ENCODE results near the gene P4HB.
A peak's percentile ranks its signal among the peaks of the same experiment; 100 is the strongest.

Gene P4HB

DNA sequence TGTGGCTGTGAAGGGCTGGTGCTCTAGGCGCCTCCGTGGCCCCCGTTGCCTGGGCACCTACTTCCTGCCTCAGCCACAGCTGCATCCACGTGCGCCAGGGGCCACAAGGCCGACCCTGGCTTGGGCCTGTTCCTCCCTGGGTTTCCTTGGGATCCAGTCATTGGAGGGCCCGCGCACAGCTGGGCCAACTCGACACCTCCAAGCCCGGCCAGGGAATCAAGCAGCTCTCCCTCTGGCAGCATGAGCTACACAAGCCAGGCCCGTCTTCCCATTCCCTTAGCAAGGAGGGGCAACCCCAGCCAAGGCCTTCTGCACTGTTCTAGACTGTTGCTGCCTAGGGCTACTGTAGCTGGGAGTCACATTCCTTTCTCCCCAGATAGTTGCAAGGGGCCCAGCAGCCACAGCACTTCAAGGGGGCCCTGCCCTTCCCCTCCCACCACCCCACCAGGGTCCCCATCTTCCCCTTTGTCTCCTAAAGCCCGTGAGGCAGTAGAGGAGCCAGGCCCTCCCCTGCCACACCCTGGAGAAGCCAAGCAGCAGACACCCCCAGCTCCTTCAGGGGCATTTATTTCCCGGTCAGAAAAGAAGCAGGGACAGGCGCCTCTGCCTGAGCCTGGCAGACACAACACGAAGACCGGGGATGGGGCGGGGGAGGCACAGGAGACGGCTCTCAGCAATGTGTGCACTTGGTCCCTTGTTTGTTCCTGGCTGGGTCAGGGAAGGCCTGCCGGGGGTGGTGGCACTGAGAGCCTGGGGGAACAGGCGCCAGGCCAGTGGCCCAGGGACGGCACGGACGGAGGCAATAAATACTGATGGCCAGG lies 7.0 kb upstream of the P4HB start:
- DNase-seq = no peak

DNA sequence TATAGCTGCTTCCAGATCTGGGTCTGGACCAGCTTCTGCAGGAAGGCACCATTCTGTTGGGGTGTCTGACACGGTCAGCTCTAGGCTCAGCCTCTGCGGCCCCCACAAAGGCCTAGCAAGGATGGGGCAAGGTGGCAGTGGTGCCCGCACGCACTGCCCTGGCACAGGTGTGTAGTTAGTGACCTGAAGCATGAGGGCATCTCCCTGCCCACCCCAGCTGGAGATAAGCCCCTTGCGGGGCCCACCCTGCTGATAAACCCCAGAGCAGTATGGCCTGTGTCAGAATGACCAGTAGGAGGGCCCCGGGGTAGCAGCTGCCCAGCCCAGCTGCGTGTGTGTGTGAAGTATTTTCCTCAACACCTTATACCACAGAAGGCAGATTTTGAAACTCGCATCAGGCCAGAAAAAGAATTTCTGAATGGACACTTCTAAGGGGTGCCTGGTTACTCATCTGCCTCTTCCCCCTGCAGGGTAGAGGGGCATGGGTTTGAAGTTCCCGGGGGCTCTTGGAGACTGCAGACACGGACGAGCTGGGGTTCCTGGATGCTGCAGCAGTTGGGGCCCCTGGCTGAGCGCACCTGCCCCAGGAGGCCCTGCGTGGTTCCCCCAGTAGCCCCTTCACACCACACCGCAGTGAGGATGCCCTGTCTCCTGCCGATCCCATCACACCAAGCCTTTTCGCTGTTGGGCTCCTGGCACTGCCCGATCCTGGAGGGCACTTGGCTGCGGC lies 6.3 kb upstream of the P4HB start:
- DNase-seq = no peak

GRCh38 chr17:81865733-81866439 lies 5.6 kb upstream of the P4HB start:
- DNase-seq = peak; percentile 69

DNA sequence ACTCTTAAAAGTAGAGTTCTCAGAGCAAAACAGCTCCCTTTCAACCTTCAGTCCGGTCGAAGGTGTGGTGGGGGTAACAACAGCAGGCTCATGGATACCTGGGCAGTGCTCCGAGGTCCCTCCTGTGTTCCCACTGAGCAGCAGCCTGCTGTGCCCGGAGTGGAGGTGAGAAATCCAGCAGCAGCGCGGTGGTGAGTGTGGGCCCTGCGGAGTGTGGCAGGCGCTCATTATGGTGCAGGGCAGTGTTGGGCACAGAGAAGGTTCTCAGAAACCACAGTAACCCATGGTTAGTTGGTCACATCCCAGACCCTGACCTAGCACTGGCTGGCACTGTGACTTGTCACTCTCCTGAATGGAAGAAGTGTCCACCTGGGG lies 5.0 kb upstream of the P4HB start:
- DNase-seq = no peak

DNA sequence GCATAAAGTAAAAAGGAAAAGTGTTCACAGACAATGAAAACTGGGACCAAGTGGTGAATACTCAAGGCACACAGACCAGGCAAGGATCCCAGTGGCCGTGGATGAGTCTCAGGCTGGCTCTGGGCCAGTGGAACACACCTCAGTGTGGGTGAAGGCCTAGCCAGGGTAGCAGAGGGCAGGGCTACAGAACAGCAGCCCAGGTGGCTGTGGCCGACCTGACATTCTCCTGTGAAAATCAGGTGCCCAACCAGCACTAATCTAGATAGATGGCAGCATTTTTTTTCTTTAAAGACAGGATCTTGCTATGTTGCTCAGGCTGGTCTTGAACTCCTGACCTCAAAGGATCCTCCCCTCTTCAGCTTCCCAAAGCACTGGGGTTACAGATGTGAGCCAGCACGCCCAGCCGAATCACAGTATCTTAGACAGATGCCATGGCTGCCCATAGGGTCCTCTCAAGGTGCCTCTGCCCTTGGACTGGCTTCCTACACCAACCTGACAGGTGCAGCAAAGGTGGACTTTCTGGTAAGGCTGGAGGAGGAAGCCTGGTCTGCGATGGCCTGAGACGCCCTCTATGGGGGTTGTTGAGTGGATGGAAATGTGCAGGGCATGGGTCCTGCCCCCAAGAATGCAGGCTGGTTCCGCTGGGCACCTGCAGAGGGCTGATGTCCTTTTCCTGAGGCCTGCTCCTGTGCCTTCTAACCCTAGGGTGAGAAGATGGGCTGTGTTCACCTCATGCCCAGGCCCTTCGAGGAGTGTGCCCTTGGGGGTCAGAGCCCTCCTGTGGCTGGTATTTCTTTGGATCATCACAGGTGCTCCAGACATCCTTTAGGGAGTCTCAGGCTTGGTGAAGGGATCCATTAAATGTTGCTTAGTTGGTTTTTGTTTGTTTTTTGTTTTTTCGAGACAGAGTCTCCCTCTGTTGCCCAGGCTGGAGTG lies 3.8 kb upstream of the P4HB start:
- DNase-seq = no peak

- DNase-seq = no peak
Measured at GRCh38 chr17:81863123-81863675, 2.9 kb upstream of the P4HB start.

DNA sequence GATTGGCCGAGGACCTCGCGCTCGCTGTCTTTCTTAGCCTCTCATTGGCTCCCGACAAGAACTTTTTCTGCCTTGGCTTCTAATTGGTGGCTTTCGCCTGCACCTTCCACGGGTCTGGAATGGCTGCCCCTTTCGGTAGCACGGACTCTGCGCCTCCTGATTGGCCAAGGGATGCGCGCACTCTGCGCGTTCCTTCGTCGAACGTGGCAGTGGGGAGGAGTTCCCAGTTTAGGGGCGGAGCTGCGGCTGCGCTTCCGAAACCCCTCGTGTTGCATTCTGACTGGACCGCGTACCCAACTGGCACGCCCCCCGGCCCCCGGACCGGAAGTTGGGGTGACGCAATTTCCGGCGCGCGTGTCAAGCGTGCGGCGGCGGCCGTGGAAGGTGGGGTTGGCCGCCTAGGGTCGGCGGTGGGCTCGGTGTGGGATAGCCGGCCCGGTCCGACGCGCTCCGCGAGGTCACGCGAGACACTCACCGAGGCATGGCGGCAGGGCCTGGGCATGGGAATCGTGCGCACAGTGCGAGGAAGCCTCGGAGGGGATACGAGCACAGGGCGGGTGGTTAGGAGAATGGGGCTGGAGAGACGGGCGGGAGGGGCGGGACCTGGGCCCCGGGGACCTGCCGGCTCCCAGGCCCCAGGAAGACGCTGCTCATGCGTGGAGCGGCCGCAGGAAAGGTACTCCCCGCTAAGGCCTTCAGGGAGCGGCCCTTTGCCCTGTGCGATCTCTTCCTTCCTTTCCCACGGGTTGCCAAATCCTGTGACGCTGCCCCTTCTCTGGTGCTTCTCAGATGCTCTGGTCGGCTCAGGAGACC lies 627 bp upstream of the P4HB start:
- peak; percentile 99 for DNase-seq

DNA sequence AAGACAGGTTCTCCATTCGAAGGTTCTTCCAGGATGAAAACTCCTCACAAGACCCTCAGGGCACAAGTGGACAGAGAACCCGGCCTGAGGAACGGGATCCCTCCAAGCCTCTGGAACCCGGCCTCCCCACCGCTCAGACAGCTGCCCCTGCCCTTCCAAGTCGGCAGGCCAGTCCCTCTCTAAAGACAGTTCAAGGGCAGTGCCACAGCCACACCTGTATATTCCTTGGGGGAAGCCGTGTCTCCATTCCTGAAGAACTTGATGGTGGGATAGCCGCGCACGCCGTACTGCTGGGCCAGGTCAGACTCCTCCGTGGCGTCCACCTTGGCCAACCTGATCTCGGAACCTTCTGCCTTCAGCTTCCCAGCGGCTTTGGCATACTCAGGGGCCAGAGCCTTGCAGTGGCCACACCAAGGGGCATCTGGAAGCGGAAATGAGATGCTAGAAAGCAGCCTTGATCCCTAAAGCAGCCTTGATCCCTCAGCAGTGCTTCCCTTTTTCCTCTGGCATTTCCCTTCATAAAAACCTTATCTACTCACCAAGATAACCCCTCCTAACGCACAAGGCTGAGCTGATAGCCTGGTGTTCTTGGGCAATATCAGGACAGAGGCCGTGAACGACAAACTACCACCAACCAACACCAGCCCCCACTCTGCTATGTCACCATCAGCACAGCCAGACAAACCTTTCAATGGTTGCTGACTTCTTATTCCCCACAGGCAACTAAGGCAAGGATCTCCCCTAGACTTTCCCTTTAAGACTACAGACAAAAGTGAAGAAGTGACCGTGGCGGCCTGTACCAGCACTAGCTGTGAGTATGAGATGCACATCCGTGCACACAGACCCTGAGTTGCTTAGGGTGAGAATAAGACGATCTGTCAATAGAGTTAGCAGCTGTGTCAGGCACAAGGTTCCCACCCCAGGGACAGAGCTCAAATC lies 1.1 kb downstream of the P4HB start:
- no peak for DNase-seq

GRCh38 chr17:81858170-81858966 lies 2.0 kb downstream of the P4HB start:
- DNase-seq = no peak

GRCh38 chr17:81854974-81855774 lies 5.2 kb downstream of the P4HB start:
- DNase-seq = no peak

- no peak for DNase-seq
Measured at GRCh38 chr17:81852237-81852636, 8.1 kb downstream of the P4HB start.

GRCh38 chr17:81851423-81851822 lies 8.9 kb downstream of the P4HB start:
- no peak for DNase-seq

DNA sequence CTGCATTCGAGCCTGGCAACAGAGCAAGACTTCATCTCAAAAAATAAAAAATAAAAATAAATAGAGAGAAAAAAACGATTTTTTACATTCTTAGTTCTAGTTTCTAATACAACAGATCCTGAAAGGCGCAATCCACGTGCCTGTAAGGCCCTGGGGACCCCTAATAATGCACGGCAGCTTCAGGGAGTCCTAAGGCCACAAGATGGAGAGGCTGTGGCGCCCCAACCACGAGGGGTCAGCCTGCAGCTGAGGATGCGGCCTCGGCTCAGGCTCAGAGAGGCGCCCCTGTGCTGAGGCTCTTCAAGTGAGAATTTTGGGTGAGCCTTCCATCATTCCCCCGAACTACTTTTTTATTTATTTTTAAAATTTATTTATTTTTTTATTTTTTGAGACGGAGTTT lies 10.9 kb downstream of the P4HB start:
- DNase-seq = no peak

DNA sequence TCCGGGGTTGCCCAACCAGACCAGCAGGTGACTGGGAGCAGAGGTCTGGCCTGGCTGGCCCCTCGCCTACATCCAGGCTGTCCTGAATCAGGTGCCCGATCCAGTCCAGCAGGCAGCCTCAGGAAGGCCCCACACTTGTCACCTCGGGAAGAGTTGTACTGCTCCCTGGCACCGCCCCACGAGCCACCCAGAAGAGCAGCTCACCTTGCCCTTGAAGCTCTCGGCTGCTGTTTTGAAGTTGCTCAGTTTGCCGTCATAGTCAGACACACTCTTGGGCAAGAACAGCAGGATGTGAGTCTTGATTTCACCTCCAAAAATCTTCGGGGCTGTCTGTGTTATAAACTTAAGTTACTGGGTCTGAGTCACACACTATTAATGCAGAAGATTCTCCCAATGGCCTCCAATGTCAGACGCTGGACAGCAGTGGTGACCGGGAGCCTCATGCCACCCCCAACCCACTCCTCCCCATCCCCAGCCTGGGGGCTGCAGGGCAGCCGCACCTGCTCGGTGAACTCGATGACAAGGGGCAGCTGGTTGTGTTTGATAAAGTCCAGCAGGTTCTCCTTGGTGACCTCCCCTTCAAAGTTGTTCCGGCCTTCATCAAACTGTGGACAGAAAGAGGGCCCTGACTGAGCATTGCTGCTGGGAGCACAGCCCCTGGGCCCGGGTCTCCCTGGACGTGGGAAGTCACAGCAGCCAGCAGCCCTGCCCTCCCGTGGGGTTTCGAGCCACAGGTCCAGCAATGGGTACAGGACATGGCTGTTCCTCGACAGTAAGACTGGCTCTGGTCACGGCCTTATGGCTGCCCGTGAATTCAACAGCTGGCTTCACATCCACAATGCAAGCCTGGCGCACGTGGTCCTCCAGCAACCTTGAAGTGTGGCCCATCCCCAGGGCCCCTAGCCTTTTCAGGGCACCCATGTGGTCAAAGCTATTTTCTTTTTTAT lies 13.3 kb downstream of the P4HB start:
- DNase-seq = no peak

- DNase-seq = no peak
Measured at GRCh38 chr17:81845881-81846742, 14.2 kb downstream of the P4HB start.

GRCh38 chr17:81845361-81845760 lies 15.0 kb downstream of the P4HB start:
- DNase-seq = no peak

Data from NCI-H1105 treated with DMSO at 0.1 percent for 48 hours (cell line).